ENCODE results near the gene LPA. TPM values are rescaled to one million over a fixed set of nuclear protein-coding genes. Genes with fewer than 3 reads are reported as not detected.
"Not testable (repeated sequence)": the region's sequence is repeated elsewhere in the genome, so short reads cannot be mapped to it uniquely, and the experiment has no call there.

The LPA gene
- total and polyA plus RNA-seq, 4 donors: not detected

GRCh38 chr6:160535270-160535669 lies 128.8 kb downstream of the LPA start:
- H3K9me3 ChIP-seq (ENCODE audit: control insufficient read depth, low read length): no peaks in the 10 kb centered on the region
- intact Hi-C loops (cut with DNase I): loop anchor here (1.0 to 10.0 kb wide), 2 partner anchors 79 to 450 kb away; no protein-coding TSS in a partner anchor
- no peak overlapping the region for H3K27ac ChIP-seq (ENCODE audit: low read depth in 1 of 2, low read length in 2 of 2)
- 92 to 93% methylated on average over 1 of the region's 1 CpG for WGBS, 2 donors
- no peak for DNase-seq
- no peaks in the 10 kb centered on the region for H3K36me3 ChIP-seq (ENCODE audit: control insufficient read depth in 1 of 2, insufficient read depth in 2 of 2, low read length in 1 of 2)
- ATAC-seq (ENCODE audit: low FRiP score): no peak
- H3K27me3 ChIP-seq (ENCODE audit: control insufficient read depth in 1 of 2, insufficient read depth in 2 of 2, low read length in 1 of 2): peaks cover 0 to 2% of the 10 kb centered on the region in 2 donors
- H3K4me3 ChIP-seq (ENCODE audit: low read length in 2 of 2): no peak overlapping the region
- no peaks in the 10 kb centered on the region for H3K4me1 ChIP-seq (ENCODE audit: control insufficient read depth in 1 of 2, insufficient read depth in 2 of 2, low read length in 2 of 2)

- peaks cover 0 to 2% of the 10 kb centered on the region in 2 donors for H3K27me3 ChIP-seq (ENCODE audit: control insufficient read depth in 1 of 2, insufficient read depth in 2 of 2, low read length in 1 of 2)
- no peaks in the 10 kb centered on the region for H3K36me3 ChIP-seq (ENCODE audit: control insufficient read depth in 1 of 2, insufficient read depth in 2 of 2, low read length in 1 of 2)
- DNase-seq (peak; percentile 52 to 81), ATAC-seq (ENCODE audit: low FRiP score) (peak; percentile 86)
- no peak overlapping the region for H3K27ac ChIP-seq (ENCODE audit: low read depth in 1 of 2, low read length in 2 of 2)
- no peaks in the 10 kb centered on the region for H3K4me1 ChIP-seq (ENCODE audit: control insufficient read depth in 1 of 2, insufficient read depth in 2 of 2, low read length in 2 of 2)
- WGBS, 2 donors: 6 to 7% methylated on average over 9 of the region's 9 CpGs
- H3K4me3 ChIP-seq (ENCODE audit: low read length in 2 of 2): no peak overlapping the region
- no peaks in the 10 kb centered on the region for H3K9me3 ChIP-seq (ENCODE audit: control insufficient read depth, low read length)
- intact Hi-C loops (cut with DNase I): loop anchor here (1.0 to 10.0 kb wide), 2 partner anchors 14 to 449 kb away; no protein-coding TSS in a partner anchor
Measured at GRCh38 chr6:160534050-160534696, 129.9 kb downstream of the LPA start.

- no peaks in the 10 kb centered on the region for H3K27me3 ChIP-seq (ENCODE audit: control insufficient read depth in 1 of 2, insufficient read depth in 2 of 2, low read length in 1 of 2)
- H3K4me1 ChIP-seq (ENCODE audit: control insufficient read depth in 1 of 2, insufficient read depth in 2 of 2, low read length in 2 of 2): no peaks in the 10 kb centered on the region
- H3K4me3 ChIP-seq (ENCODE audit: low read length in 2 of 2): no peak overlapping the region
- intact Hi-C loops (cut with DNase I): loop anchor here (10.0 kb wide), 1 partner anchor 448 kb away; no protein-coding TSS in a partner anchor
- no peak overlapping the region for H3K27ac ChIP-seq (ENCODE audit: low read depth in 1 of 2, low read length in 2 of 2)
- DNase-seq: no peak
- 65 to 67% methylated on average over 4 of the region's 4 CpGs for WGBS, 2 donors
- ATAC-seq (ENCODE audit: low FRiP score): no peak
- H3K9me3 ChIP-seq (ENCODE audit: control insufficient read depth, low read length): no peaks in the 10 kb centered on the region
- H3K36me3 ChIP-seq (ENCODE audit: control insufficient read depth in 1 of 2, insufficient read depth in 2 of 2, low read length in 1 of 2): no peaks in the 10 kb centered on the region
Measured at GRCh38 chr6:160532315-160532714, 131.8 kb downstream of the LPA start.

- ATAC-seq (ENCODE audit: low FRiP score): no peak
- intact Hi-C loops (cut with DNase I): loop anchor here (10.0 kb wide), 1 partner anchor 447 kb away; no protein-coding TSS in a partner anchor
Measured at GRCh38 chr6:160531826-160532225, 132.2 kb downstream of the LPA start.

GRCh38 chr6:160529524-160529923 lies 134.6 kb downstream of the LPA start:
- H3K9me3 ChIP-seq (ENCODE audit: control insufficient read depth, low read length); ATAC-seq (ENCODE audit: low FRiP score); H3K4me1 ChIP-seq (ENCODE audit: control insufficient read depth in 1 of 2, insufficient read depth in 2 of 2, low read length in 2 of 2); H3K36me3 ChIP-seq (ENCODE audit: control insufficient read depth in 1 of 2, insufficient read depth in 2 of 2, low read length in 1 of 2); H3K27me3 ChIP-seq (ENCODE audit: control insufficient read depth in 1 of 2, insufficient read depth in 2 of 2, low read length in 1 of 2); DNase-seq; H3K4me3 ChIP-seq (ENCODE audit: low read length in 2 of 2); intact Hi-C loops (cut with DNase I); H3K27ac ChIP-seq (ENCODE audit: low read depth in 1 of 2, low read length in 2 of 2): not testable (repeated sequence)
- 83 to 87% methylated on average over 5 of the region's 5 CpGs for WGBS, 2 donors

More at GRCh38 chr6:160531826-160532225, 132.2 kb downstream of the LPA start:
- Histone ChIP-seq H3K36me3 (ENCODE audit: control insufficient read depth in 1 of 2, insufficient read depth in 2 of 2, low read length in 1 of 2) (no peaks in the 10 kb centered on the region), H3K27ac (ENCODE audit: low read depth in 1 of 2, low read length in 2 of 2) (no peak overlapping the region), H3K4me1 (ENCODE audit: control insufficient read depth in 1 of 2, insufficient read depth in 2 of 2, low read length in 2 of 2) (no peaks in the 10 kb centered on the region), H3K4me3 (ENCODE audit: low read length in 2 of 2) (no peak overlapping the region), H3K27me3 (ENCODE audit: control insufficient read depth in 1 of 2, insufficient read depth in 2 of 2, low read length in 1 of 2) (no peaks in the 10 kb centered on the region), H3K9me3 (ENCODE audit: control insufficient read depth, low read length) (no peaks in the 10 kb centered on the region)
- DNase-seq: no peak
- WGBS, 2 donors: 73 to 75% methylated on average over 2 of the region's 2 CpGs

GRCh38 chr6:160523223-160523622 lies 140.9 kb downstream of the LPA start:
- Histone ChIP-seq H3K4me1 (ENCODE audit: control insufficient read depth in 1 of 2, insufficient read depth in 2 of 2, low read length in 2 of 2) (peaks cover 0 to 1% of the 10 kb centered on the region in 2 donors), H3K27ac (ENCODE audit: low read depth in 1 of 2, low read length in 2 of 2) (no peak overlapping the region), H3K27me3 (ENCODE audit: control insufficient read depth in 1 of 2, insufficient read depth in 2 of 2, low read length in 1 of 2) (no peaks in the 10 kb centered on the region), H3K4me3 (ENCODE audit: low read length in 2 of 2) (no peak overlapping the region), H3K9me3 (ENCODE audit: control insufficient read depth, low read length) (no peaks in the 10 kb centered on the region), H3K36me3 (ENCODE audit: control insufficient read depth in 1 of 2, insufficient read depth in 2 of 2, low read length in 1 of 2) (no peaks in the 10 kb centered on the region)
- intact Hi-C loops (cut with DNase I): no loop called here
- ATAC-seq (ENCODE audit: low FRiP score) (no peak), DNase-seq (no peak)
- WGBS, 2 donors: 96 to 98% methylated on average over 5 of the region's 5 CpGs

GRCh38 chr6:160520043-160520904 lies 143.8 kb downstream of the LPA start:
- H3K27me3 ChIP-seq (ENCODE audit: control insufficient read depth in 1 of 2, insufficient read depth in 2 of 2, low read length in 1 of 2): no peaks in the 10 kb centered on the region
- H3K27ac ChIP-seq (ENCODE audit: low read depth in 1 of 2, low read length in 2 of 2): peak overlapping the region in 1 of 2 donors; percentile 86
- H3K4me3 ChIP-seq (ENCODE audit: low read length in 2 of 2): peak overlapping the region; percentile 68 to 88
- ATAC-seq (ENCODE audit: low FRiP score) (peak; percentile 97), DNase-seq (peak; percentile 86 to 94)
- no peaks in the 10 kb centered on the region for H3K36me3 ChIP-seq (ENCODE audit: control insufficient read depth in 1 of 2, insufficient read depth in 2 of 2, low read length in 1 of 2)
- WGBS, 2 donors: 0% methylated on average over 47 to 73 of the region's 73 CpGs
- peaks cover 0 to 1% of the 10 kb centered on the region in 2 donors for H3K4me1 ChIP-seq (ENCODE audit: control insufficient read depth in 1 of 2, insufficient read depth in 2 of 2, low read length in 2 of 2)
- intact Hi-C loops (cut with DNase I): loop anchor here in 1 of 2 donors (1.0 kb wide), 1 partner anchor 14 kb away; no protein-coding TSS in a partner anchor
- H3K9me3 ChIP-seq (ENCODE audit: control insufficient read depth, low read length): no peaks in the 10 kb centered on the region

GRCh38 chr6:160519603-160520042 lies 144.5 kb downstream of the LPA start:
- WGBS, 2 donors: 24% methylated on average over 8 of the region's 8 CpGs
- H3K4me3 ChIP-seq (ENCODE audit: low read length in 2 of 2): peak overlapping the region in 1 of 2 donors; percentile 88
- ATAC-seq (ENCODE audit: low FRiP score) (peak; percentile 19), DNase-seq (no peak)
- intact Hi-C loops (cut with DNase I): loop anchor here in 1 of 2 donors (1.0 to 10.0 kb wide), 2 partner anchors 15 to 245 kb away; no protein-coding TSS in a partner anchor
- no peaks in the 10 kb centered on the region for H3K36me3 ChIP-seq (ENCODE audit: control insufficient read depth in 1 of 2, insufficient read depth in 2 of 2, low read length in 1 of 2)
- H3K9me3 ChIP-seq (ENCODE audit: control insufficient read depth, low read length): no peaks in the 10 kb centered on the region
- no peaks in the 10 kb centered on the region for H3K27me3 ChIP-seq (ENCODE audit: control insufficient read depth in 1 of 2, insufficient read depth in 2 of 2, low read length in 1 of 2)
- peaks cover 0 to 1% of the 10 kb centered on the region in 2 donors for H3K4me1 ChIP-seq (ENCODE audit: control insufficient read depth in 1 of 2, insufficient read depth in 2 of 2, low read length in 2 of 2)
- no peak overlapping the region for H3K27ac ChIP-seq (ENCODE audit: low read depth in 1 of 2, low read length in 2 of 2)
